IMR-90 (cell line): ENCODE results near the gene TRIM40. TPM values are rescaled to one million over a fixed set of nuclear protein-coding genes. Genes with fewer than 3 reads are reported as not detected.

Source experiments
- ATAC-seq: fragments of 200-7000 bp; cut with Tn5 transposase; 2 replicates; pipeline ENCODE4 v1.9.1; 2020; ENCODE audit warnings: low read depth, mild to moderate bottlenecking, moderate library complexity
- BruUV-seq: library from RNA; stranded (reverse); fragments of 400-500 nt; replicated peaks from 2 replicates; lab custom pipeline; 2021; lab: Mats Ljungman, UMichigan
- CTCF ChIA-PET: fragments of 300-600 bp; formaldehyde crosslinking; extraction: SDS; loops from one replicate; lab custom pipeline; 2021; ENCODE audit warnings: antibody characterized with exemption; lab: Yijun Ruan, JAX
- POLR2A ChIA-PET: fragments of 300-600 bp; sonication (Branson Sonifier 250); formaldehyde crosslinking; loops from one replicate; lab custom pipeline; 2022; ENCODE audit warnings: antibody characterized with exemption; ENCODE audit not compliant: unreplicated experiment; lab: Charles Lee
- DNase-seq: peaks from one replicate; pipeline ENCODE4 v3.0.0; 2013
- H2AFZ ChIP-seq: replicated peaks from 2 replicates; pipeline ENCODE3; 2013; ENCODE audit warnings: low read length, mild to moderate bottlenecking; ENCODE audit not compliant: poor library complexity
- H2AK5ac ChIP-seq: 2 replicates; pipeline ENCODE4 v1.6.1; 2013; ENCODE audit warnings: low read depth, low read length, inconsistent platforms
- H2AK9ac ChIP-seq: replicated peaks from 2 replicates; pipeline ENCODE3; 2013; ENCODE audit warnings: mild to moderate bottlenecking, low read depth, low read length, moderate library complexity; ENCODE audit not compliant: poor library complexity
- H2BK120ac ChIP-seq: 2 replicates; pipeline ENCODE4 v1.6.1; 2013; ENCODE audit warnings: low read depth, low read length, inconsistent platforms
- H2BK15ac ChIP-seq: 3 replicates; pipeline ENCODE4 v1.6.1; 2013; ENCODE audit warnings: low read depth, low read length, inconsistent platforms
- H2BK20ac ChIP-seq: 2 replicates; pipeline ENCODE4 v1.6.1; 2013; ENCODE audit warnings: low read depth, mild to moderate bottlenecking, inconsistent platforms, low read length, moderate library complexity
- H2BK5ac ChIP-seq: 2 replicates; pipeline ENCODE4 v1.6.1; 2013; ENCODE audit warnings: mild to moderate bottlenecking, low read depth, low read length, inconsistent platforms; ENCODE audit not compliant: poor library complexity, severe bottlenecking
- H3K14ac ChIP-seq: replicated peaks from 2 replicates; pipeline ENCODE4 v1.6.1; 2013; ENCODE audit warnings: low read depth, low read length, inconsistent platforms
- H3K18ac ChIP-seq: 2 replicates; pipeline ENCODE4 v1.6.1; 2013; ENCODE audit warnings: low read depth, low read length, control low read depth
- H3K23ac ChIP-seq: 2 replicates; pipeline ENCODE4 v1.6.1; 2013; ENCODE audit warnings: low read depth, low read length, inconsistent platforms
- H3K27ac ChIP-seq: 2 replicates; pipeline ENCODE4 v1.5.1; 2013; ENCODE audit warnings: mild to moderate bottlenecking, control low read depth, low read length; ENCODE audit not compliant: insufficient read depth
- H3K27me3 ChIP-seq: 2 replicates; pipeline ENCODE4 v1.6.1; 2013; ENCODE audit warnings: low read length; ENCODE audit not compliant: control insufficient read depth, insufficient read depth
- H3K36me3 ChIP-seq: 2 replicates; pipeline ENCODE4 v1.6.1; 2013; ENCODE audit warnings: low read length, mixed read lengths; ENCODE audit not compliant: control insufficient read depth, insufficient read depth
- H3K4ac ChIP-seq: 2 replicates; pipeline ENCODE4 v1.6.1; 2013; ENCODE audit warnings: low read depth, low read length, inconsistent platforms
- H3K4me1 ChIP-seq: 2 replicates; pipeline ENCODE4 v1.6.1; 2013; ENCODE audit warnings: low read length, mixed read lengths; ENCODE audit not compliant: control insufficient read depth, insufficient read depth
- H3K4me2 ChIP-seq: 2 replicates; pipeline ENCODE4 v1.6.1; 2013; ENCODE audit warnings: low read depth, mild to moderate bottlenecking, control low read depth, low read length, moderate library complexity
- H3K4me3 ChIP-seq: 2 replicates; pipeline ENCODE4 v1.5.1; 2013; ENCODE audit warnings: low read depth, mild to moderate bottlenecking, control low read depth, low read length, moderate library complexity; ENCODE audit not compliant: insufficient read depth
- H3K56ac ChIP-seq: 2 replicates; pipeline ENCODE4 v1.6.1; 2013; ENCODE audit warnings: low read length, inconsistent platforms; ENCODE audit not compliant: insufficient read depth; ENCODE audit errors: extremely low read depth
- H3K79me1 ChIP-seq, 2 experiments: 2 replicates each; pipeline ENCODE4 v1.6.1; 2013; ENCODE audit warnings: low read length in 2 of 2, inconsistent platforms in 1 of 2, low read depth in 1 of 2
- H3K9ac ChIP-seq: 2 replicates; pipeline ENCODE4 v1.6.1; 2013; ENCODE audit warnings: low read depth, low read length, control low read depth
- H3K9me1 ChIP-seq: 2 replicates; pipeline ENCODE4 v1.6.1; 2013; ENCODE audit warnings: low read length, inconsistent platforms; ENCODE audit not compliant: insufficient read depth
- H3K9me3 ChIP-seq: 2 replicates; pipeline ENCODE4 v1.6.1; 2013; ENCODE audit warnings: low read length; ENCODE audit not compliant: control insufficient read depth, insufficient read depth
- H4K20me1 ChIP-seq: 2 replicates; pipeline ENCODE4 v1.6.1; 2013; ENCODE audit warnings: low read length, inconsistent platforms; ENCODE audit not compliant: insufficient read depth
- H4K5ac ChIP-seq: 2 replicates; pipeline ENCODE4 v1.6.1; 2013; ENCODE audit warnings: mild to moderate bottlenecking, low read depth, low read length, control low read depth
- H4K8ac ChIP-seq, 2 experiments: 2 replicates each; pipeline ENCODE4 v1.6.1; 2013; ENCODE audit warnings: low read depth in 2 of 2, low read length in 2 of 2, control low read depth in 1 of 2, inconsistent platforms in 1 of 2
- H4K91ac ChIP-seq: 2 replicates; pipeline ENCODE4 v1.6.1; 2013; ENCODE audit warnings: low read depth, low read length, inconsistent platforms; ENCODE audit not compliant: insufficient read depth
- MAFK ChIP-seq: IDR thresholded peaks from 2 replicates; pipeline ENCODE4 v1.6.1; 2012; ENCODE audit warnings: low read depth, low read length, improper control_type of control experiment
- POLR2A ChIP-seq: IDR thresholded peaks from 2 replicates; pipeline ENCODE4 v1.6.1; 2012; ENCODE audit warnings: mild to moderate bottlenecking, low read depth, low read length
- WGBS, 2 experiments: methylation state at CpG; one replicate each; pipeline versions ENCODE4 v1.1.5 to v1.1.7; 2013; ENCODE audit warnings: missing lambda C conversion rate in 2 of 2; ENCODE audit not compliant: insufficient read length in 1 of 2; ENCODE audit errors: extremely low coverage in 2 of 2; 5-methylcytosine and 5-hydroxymethylcytosine counted together
- dilution Hi-C: fragments of 300-500 bp; cut with HindIII; formaldehyde crosslinking; loops from one replicate; pipeline ENCODE4 v1.14.3; 2018; ENCODE audit warnings: low sequenced_read_pairs; ENCODE audit not compliant: unreplicated experiment
- in situ Hi-C: fragments of 300-500 bp; cut with MboI; formaldehyde crosslinking; loops from 3 replicates; pipeline ENCODE4 v1.14.3; 2019; ENCODE audit warnings: low sequenced_read_pairs, inconsistent platforms, mixed read lengths
- intact Hi-C: fragments of 100-400 bp; cut with micrococcal nuclease; formaldehyde crosslinking; loops from 2 replicates; pipeline ENCODE4 v1.10.0; 2022
- polyA plus RNA-seq, 3 experiments: library from polyadenylated mRNA; depleted of rRNA; stranded (reverse); fragments of >200 nt; gene quantifications; 2 replicates each; pipeline ENCODE4 v1.2.3, GENCODE V29; 2012; ENCODE audit warnings: low replicate concordance in 1 of 3
- total RNA-seq: library from RNA; depleted of rRNA; stranded (reverse); fragments of >200 nt; gene quantifications from 2 replicates; pipeline ENCODE4 v1.2.3, GENCODE V29; 2012
- TF ChIP-seq, protein P1 (sequence below): fragments of 150-350 bp; IDR thresholded peaks from 2 replicates; pipeline ENCODE4 v1.6.1; 2017; ENCODE audit warnings: mild to moderate bottlenecking, antibody characterized with exemption, low read length, low read depth
- TF ChIP-seq, protein P2 (sequence below): conservative IDR thresholded peaks from 2 replicates; pipeline ENCODE4 v1.5.1; 2012; ENCODE audit warnings: mild to moderate bottlenecking, low read depth, low read length, improper control_type of control experiment

The TRIM40 gene
- total and polyA plus RNA-seq, 2 of the 4 experiments (the other 2 are of a cell fraction), result not detected

DNA sequence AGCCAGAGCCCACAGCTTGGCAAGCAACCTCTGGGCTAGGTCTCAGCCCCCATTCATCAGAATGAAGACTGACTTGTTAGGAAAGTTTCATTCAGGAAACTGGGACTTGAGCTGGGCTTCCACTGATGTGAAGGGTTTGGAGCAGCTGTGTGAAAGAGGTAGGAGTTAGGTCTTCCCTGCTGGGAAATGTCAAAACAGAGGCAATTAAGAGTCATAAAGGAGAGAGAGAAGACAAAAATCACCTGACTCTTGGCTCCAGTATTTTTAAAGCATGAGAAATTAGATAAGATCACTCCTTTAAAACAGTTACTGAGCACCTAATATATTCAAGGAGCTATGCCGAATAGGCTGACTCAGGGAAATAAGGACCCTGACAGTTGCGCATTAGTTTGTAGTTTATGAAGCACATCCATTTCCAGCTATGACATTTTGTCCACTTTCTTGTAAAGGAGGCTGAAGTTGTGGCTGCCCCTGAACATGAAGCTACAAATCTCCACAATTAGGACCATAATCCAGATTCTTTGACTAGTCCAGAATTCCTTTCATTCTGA, 3.9 kb upstream of the TRIM40 start:
- ATAC-seq, result no peak
- Histone ChIP-seq H2BK120ac (no peak overlapping the region), H3K18ac (no peak overlapping the region), H3K9me1 (no peaks in the 10 kb centered on the region), H4K91ac (no peak overlapping the region), H3K4me2 (no peak overlapping the region), H4K5ac (no peak overlapping the region), H3K4ac (no peak overlapping the region), H3K4me1 (no peaks in the 10 kb centered on the region), H2AFZ (no peak overlapping the region), H2AK5ac (no peak overlapping the region), H3K9ac (no peak overlapping the region), H3K27ac (no peak overlapping the region), H3K27me3 (peaks cover 44% of the 10 kb centered on the region), H3K4me3 (no peak overlapping the region), H3K23ac (no peak overlapping the region), H2BK5ac (no peak overlapping the region), H2BK15ac (no peak overlapping the region), H3K9me3 (no peaks in the 10 kb centered on the region), H2AK9ac (no peak overlapping the region), H4K20me1 (no peaks in the 10 kb centered on the region), H4K8ac (no peak overlapping the region), H3K14ac (no peak overlapping the region), H2BK20ac (no peak overlapping the region), H3K56ac (no peak overlapping the region), H3K36me3 (no peaks in the 10 kb centered on the region), H3K79me1 (no peaks in the 10 kb centered on the region)
- WGBS, 2 experiments, result no CpG with 5 or more reads among the region's 2 CpGs
- DNase-seq, result no peak
- dilution Hi-C loops (no loop called here), in situ Hi-C loops (loop anchor here (10.0 kb wide), 1 partner anchor 287 kb away; no protein-coding TSS in a partner anchor), intact Hi-C loops (loop anchor here (1.0 to 2.0 kb wide), 4 partner anchors 29 to 427 kb away; partner anchors contain the start of gene PPP1R11)
- ChIA-PET CTCF (interaction anchor here (0.9 to 6.1 kb wide), 4 partner anchors 11 to 30 kb away, joined by 3 to 54 read pairs (median 21); no protein-coding TSS in a partner anchor), POLR2A (no interaction called here)
- BruUV-seq, result no TSS peak
- TF ChIP-seq, protein P1, sequence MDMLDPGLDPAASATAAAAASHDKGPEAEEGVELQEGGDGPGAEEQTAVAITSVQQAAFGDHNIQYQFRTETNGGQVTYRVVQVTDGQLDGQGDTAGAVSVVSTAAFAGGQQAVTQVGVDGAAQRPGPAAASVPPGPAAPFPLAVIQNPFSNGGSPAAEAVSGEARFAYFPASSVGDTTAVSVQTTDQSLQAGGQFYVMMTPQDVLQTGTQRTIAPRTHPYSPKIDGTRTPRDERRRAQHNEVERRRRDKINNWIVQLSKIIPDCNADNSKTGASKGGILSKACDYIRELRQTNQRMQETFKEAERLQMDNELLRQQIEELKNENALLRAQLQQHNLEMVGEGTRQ, result no peak
- no peak for TF ChIP-seq POLR2A
- TF ChIP-seq, protein P2, sequence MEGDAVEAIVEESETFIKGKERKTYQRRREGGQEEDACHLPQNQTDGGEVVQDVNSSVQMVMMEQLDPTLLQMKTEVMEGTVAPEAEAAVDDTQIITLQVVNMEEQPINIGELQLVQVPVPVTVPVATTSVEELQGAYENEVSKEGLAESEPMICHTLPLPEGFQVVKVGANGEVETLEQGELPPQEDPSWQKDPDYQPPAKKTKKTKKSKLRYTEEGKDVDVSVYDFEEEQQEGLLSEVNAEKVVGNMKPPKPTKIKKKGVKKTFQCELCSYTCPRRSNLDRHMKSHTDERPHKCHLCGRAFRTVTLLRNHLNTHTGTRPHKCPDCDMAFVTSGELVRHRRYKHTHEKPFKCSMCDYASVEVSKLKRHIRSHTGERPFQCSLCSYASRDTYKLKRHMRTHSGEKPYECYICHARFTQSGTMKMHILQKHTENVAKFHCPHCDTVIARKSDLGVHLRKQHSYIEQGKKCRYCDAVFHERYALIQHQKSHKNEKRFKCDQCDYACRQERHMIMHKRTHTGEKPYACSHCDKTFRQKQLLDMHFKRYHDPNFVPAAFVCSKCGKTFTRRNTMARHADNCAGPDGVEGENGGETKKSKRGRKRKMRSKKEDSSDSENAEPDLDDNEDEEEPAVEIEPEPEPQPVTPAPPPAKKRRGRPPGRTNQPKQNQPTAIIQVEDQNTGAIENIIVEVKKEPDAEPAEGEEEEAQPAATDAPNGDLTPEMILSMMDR, result no peak
- TF ChIP-seq MAFK, result peak; percentile 39; the same call in 1 of the 2 replicates
